ENCODE data around the gene AKAP6. TPM values are rescaled to one million over a fixed set of nuclear protein-coding genes. Genes with fewer than 3 reads are reported as not detected.

Gene AKAP6
- total RNA-seq, 1 donor from 2014 or later, result 8.5 TPM

DNA sequence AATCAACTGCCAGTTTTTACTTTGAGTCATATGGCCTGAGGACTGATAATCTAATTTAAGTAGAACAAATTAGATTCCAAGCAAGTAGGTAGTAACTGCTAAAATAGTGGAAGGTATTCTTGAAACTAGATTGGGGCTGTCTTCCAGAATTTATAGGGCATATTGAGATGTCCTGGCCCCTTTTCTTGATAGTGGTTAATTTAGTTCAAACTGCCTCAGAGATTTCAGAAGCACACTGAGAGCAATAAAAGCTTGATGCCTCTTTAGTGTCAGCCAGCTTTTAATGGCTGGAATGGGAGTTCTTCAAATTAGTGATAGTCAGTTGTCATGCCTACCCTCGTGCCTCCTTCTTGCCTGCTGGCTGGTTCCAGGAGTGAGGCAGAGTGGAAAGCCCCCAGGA is 120.5 kb downstream of the AKAP6 start:
- Mint-ChIP-seq H3K4me1 (peaks cover 9% of the 10 kb centered on the region), H3K36me3 (no peaks in the 10 kb centered on the region), H3K27ac (no peak overlapping the region), H3K27me3 (ENCODE audit: low read depth) (no peaks in the 10 kb centered on the region), H3K9me3 (no peaks in the 10 kb centered on the region), H3K4me3 (no peak overlapping the region)
- no peak for TF ChIP-seq CTCF (IDR thresholded peaks at IDR 0.05; ENCODE audit: unreplicated experiment)
- DNase-seq (ENCODE audit: low spot score in 2 of 2, unreplicated experiment in 2 of 2), result no peak

- Mint-ChIP-seq H3K36me3 (no peaks in the 10 kb centered on the region), H3K9me3 (no peaks in the 10 kb centered on the region), H3K27me3 (ENCODE audit: low read depth) (no peaks in the 10 kb centered on the region), H3K4me3 (no peak overlapping the region), H3K4me1 (peaks cover 9% of the 10 kb centered on the region), H3K27ac (no peak overlapping the region)
- no peak for TF ChIP-seq CTCF (IDR thresholded peaks at IDR 0.05; ENCODE audit: unreplicated experiment)
- no peak for DNase-seq (ENCODE audit: low spot score in 2 of 2, unreplicated experiment in 2 of 2)
These were observed 122.0 kb downstream of the AKAP6 start for GRCh38 chr14:32450919-32451675.

DNA sequence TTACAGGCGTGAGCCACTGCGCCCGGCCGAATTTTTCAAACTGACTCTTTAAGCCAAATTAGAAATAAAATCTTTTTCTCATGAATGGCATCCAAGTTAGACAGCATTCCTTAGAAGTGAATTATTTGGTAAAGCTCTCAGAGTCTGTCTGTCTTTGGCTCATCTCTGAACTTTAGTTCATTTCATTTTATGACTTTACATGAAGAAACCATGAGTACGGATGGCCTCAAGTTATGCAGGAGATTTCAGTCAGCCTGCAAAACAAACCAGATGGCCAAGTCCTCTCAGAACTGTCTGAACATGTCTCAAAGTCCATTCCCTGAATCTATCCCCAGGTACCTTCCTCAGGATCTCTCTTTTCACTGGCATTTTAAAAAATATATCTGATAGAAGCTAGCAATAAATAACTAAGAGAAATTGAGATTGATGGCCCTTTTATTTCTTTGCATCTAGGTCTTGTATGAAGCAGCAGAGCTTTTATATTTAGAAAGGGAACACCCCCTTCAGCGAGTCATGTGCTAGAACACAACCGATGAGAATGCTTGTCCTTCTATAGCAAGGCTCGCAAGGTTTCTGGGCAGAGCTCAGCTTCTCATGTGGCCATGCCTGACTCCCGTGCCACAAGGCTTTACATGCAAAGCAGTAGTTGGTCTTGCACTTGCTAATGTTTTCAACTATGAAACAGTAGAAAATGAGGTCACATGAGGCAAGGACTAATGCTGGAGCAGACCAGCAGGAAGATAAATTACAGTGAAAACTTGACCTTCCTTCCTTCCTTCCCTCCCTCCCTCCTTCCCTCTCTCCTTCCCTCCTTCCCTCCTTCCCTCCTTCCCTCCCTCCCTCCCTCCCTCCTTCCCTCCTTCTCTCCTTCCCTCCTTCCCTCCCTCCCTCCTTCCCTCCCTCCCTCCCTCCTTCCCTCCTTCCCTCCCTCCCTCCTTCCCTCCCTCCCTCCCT is 125.0 kb downstream of the AKAP6 start:
- Mint-ChIP-seq H3K27me3 (ENCODE audit: low read depth) (no peaks in the 10 kb centered on the region), H3K4me3 (no peak overlapping the region)

DNA sequence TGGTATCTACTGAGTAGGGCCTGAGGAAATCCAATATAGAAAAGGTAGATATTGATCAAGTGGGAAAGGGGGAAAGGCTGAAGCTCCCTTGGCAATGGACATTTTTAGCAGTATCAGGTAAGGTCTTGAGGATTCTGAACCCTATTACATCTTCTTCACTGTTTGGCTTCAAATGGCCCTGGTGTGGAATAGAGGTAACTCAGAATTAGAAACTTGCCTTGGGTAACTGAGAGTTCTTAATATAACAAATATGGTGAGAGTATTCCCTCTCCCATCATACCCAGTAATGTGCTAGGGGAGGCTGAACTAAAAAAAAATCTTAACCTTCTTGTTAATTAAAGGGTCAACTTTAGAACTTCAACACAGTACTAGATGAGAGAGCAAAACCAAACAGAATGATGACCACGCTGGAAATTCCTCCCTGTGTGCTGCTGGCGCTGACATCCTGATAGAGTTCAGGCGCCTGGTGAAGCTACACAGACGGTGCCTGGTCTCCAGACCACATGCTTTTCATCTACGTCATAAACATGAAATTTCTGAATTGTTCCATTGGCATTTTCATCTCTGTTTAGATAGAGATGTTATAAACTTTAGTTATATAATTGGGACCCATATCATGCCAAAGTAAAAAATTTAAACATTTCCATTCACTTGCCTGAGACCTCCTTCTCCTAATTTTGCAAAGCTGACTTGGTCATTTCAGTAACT is 128.3 kb downstream of the AKAP6 start:
- DNase-seq (ENCODE audit: low spot score in 2 of 2, unreplicated experiment in 2 of 2), result no peak
- Mint-ChIP-seq H3K27ac (peak overlapping the region; percentile 85), H3K27me3 (ENCODE audit: low read depth) (no peaks in the 10 kb centered on the region)

More for the DNA sequence above, 125.0 kb downstream of the AKAP6 start:
- Mint-ChIP-seq H3K27ac (peak overlapping the region; percentile 85), H3K36me3 (no peaks in the 10 kb centered on the region), H3K4me1 (peaks cover 30% of the 10 kb centered on the region), H3K9me3 (no peaks in the 10 kb centered on the region)
- no peak for DNase-seq (ENCODE audit: low spot score in 2 of 2, unreplicated experiment in 2 of 2)
- no peak for TF ChIP-seq CTCF (IDR thresholded peaks at IDR 0.05; ENCODE audit: unreplicated experiment)

More for the DNA sequence above, 128.3 kb downstream of the AKAP6 start:
- Mint-ChIP-seq H3K36me3 (peaks cover 8% of the 10 kb centered on the region), H3K9me3 (peaks cover 12% of the 10 kb centered on the region), H3K4me1 (peaks cover 29% of the 10 kb centered on the region), H3K4me3 (no peak overlapping the region)
- no peak for TF ChIP-seq CTCF (IDR thresholded peaks at IDR 0.05; ENCODE audit: unreplicated experiment)

Measured in mesothelial cell of epicardium (in vitro differentiated cells).